NCI-H1436 (cell line): ENCODE results near the gene SOCS4.

Source experiments
- DNase-seq: peaks from one replicate; lab custom pipeline; 2025; lab: John Stamatoyannopoulos, UW

The SOCS4 gene

DNA sequence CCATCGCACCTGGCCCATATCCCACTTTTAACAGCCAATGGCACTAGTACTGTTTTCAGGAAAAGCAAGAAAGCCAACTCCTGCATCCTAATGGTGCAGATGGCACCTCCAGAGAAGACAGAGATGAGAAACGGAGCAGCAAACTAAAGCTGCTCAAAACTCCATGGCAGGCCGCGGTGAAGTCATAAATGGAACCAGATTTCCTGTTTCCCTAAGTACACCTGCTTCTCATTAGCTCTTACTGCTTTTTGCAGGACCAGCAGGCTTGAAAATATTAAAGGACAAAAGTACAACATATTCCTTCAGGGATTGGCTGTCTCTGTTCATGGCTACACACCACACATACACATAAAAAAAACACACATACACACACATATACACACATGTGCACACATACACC is 65.3 kb downstream of the SOCS4 start:
- no peak for DNase-seq

DNA sequence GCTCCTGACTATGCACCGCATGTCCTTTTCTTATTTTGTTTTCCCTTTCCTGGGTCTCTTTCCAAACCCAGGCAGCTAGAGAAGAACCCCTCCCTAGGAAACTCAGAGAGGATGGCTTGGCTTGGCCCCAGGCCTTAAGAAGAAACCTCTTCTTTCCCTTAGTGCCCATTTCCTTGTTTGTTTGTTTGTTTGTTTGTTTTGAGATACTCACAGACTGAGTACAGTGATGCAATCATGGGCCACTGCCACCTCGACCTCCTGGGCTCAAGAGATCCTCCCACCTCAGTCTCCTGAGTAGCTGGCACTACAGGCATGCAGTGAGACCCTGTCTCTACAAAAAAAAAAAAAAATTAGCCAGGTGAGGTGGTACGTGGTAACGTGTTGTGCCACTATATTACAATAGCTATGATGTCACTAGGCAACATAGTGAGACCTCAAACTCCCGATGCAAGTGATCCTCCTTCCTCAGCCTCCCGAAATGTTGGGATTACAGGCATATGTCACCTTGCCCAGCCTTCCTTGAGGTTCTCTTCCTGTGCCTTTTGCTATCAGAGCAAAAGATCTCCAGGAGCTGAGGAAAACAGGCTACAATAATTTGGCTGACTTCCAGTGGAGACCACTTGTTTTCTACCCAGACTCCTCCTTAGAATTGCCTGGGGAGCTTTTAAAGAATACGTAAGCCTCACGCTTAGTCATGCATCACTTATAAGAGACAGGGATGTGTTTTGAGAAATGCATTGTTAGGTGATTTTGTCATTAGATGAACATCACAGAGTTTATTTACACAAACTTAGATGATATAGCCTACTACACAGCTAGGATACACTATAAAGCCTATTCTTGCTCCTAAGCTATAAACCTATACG is 67.5 kb downstream of the SOCS4 start:
- DNase-seq: peak; percentile 69

DNA sequence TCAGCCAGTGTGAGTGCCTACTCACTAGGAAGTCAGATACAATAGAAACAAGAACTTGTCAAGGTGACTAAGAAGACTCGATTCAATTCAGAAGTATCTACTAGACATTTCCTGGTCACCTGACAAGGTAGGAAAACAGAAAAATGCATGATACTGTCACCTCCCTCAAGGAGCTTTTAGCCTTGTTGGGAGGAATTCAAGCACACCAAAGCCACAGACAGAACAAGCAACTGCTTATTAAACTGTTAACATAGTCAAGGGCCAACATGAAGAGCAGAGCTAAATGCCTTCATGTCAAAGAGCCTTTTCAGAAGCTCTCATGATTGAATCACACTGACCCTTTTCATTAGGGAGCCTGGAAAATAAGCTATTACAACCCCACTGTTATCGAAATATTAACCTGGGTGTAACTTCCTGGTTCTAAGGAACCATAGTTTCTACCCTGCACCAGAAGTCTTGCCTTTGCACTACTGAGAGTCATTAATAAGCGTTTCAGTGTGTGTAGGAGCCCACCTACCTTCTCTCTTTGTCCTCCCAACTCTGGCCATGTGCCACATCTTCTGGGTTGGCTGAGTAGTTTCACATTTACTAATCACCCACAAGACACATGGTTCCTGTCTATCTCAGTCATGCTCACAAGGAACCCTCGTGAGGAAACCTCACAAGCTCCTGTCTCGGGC is 71.0 kb downstream of the SOCS4 start:
- DNase-seq: no peak

DNA sequence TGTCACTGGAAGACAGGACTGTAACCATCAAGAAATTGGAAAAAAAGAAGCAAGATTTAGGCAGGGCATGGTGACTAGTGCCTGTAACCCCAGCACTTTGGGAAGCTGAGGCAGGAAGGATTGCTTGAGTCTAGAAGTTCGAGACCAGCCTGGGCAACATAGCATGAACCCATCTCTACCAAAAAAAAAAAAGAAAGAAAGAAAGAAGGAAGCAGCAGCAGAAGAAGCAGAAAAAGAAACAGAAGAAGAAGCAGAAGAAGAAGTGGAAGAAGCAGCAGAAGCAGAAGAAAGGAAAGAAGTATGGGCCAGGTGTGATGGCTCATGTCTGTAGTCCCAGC is 71.5 kb downstream of the SOCS4 start:
- DNase-seq: no peak
